GM12864 (cell line): ENCODE data around the gene MARVELD3.
A peak's percentile ranks its signal among the peaks of the same experiment; 100 is the strongest.
"Not testable (repeated sequence)": the region's sequence is repeated elsewhere in the genome, so short reads cannot be mapped to it uniquely, and the experiment has no call there.

Source experiments
- DNase-seq: peaks from one replicate; pipeline ENCODE4 v3.0.0-alpha.2; 2011; ENCODE audit warnings: low read depth
- H3K4me3 ChIP-seq: 2 replicates; pipeline ENCODE4 v1.5.1; 2011; ENCODE audit warnings: mild to moderate bottlenecking, low read depth, low read length, control low read depth
- TF ChIP-seq, protein P1 (sequence below): IDR thresholded peaks from 2 replicates; pipeline ENCODE4 v1.5.1; 2011; ENCODE audit warnings: low read depth, mild to moderate bottlenecking, moderate library complexity, low read length, control low read depth, inconsistent platforms; ENCODE audit errors: missing control alignments

The MARVELD3 gene, protein sequence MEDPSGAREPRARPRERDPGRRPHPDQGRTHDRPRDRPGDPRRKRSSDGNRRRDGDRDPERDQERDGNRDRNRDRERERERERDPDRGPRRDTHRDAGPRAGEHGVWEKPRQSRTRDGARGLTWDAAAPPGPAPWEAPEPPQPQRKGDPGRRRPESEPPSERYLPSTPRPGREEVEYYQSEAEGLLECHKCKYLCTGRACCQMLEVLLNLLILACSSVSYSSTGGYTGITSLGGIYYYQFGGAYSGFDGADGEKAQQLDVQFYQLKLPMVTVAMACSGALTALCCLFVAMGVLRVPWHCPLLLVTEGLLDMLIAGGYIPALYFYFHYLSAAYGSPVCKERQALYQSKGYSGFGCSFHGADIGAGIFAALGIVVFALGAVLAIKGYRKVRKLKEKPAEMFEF

GRCh38 chr16:71626018-71626857 is at the start of gene MARVELD3:
TSS of gene MARVELD3 (plus strand) at chr16:71626184. CDS start at chr16:71626230, 46 bp downstream.
- H3K4me3 ChIP-seq = peak within 1 kb of the TSS; percentile 55
- TF ChIP-seq, protein P1, sequence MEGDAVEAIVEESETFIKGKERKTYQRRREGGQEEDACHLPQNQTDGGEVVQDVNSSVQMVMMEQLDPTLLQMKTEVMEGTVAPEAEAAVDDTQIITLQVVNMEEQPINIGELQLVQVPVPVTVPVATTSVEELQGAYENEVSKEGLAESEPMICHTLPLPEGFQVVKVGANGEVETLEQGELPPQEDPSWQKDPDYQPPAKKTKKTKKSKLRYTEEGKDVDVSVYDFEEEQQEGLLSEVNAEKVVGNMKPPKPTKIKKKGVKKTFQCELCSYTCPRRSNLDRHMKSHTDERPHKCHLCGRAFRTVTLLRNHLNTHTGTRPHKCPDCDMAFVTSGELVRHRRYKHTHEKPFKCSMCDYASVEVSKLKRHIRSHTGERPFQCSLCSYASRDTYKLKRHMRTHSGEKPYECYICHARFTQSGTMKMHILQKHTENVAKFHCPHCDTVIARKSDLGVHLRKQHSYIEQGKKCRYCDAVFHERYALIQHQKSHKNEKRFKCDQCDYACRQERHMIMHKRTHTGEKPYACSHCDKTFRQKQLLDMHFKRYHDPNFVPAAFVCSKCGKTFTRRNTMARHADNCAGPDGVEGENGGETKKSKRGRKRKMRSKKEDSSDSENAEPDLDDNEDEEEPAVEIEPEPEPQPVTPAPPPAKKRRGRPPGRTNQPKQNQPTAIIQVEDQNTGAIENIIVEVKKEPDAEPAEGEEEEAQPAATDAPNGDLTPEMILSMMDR = no peak
- DNase-seq = no peak

- TF ChIP-seq, protein P1 = no peak
- DNase-seq = no peak
Observed at GRCh38 chr16:71576971-71577370, 49.0 kb upstream of the MARVELD3 start, which contains the start of gene TAT. TSS of gene TAT (minus strand) at chr16:71577092. CDS start at chr16:71576415, 677 bp downstream.

GRCh38 chr16:71582553-71582848 is 43.5 kb upstream of the MARVELD3 start:
- DNase-seq, H3K4me3 ChIP-seq: not testable (repeated sequence)

More at GRCh38 chr16:71576971-71577370, 49.0 kb upstream of the MARVELD3 start, which contains the start of gene TAT:
- no peak within 1 kb of the TSS for H3K4me3 ChIP-seq

- no peak for DNase-seq
- TF ChIP-seq, protein P1 = no peak
- H3K4me3 ChIP-seq = no peak overlapping the region
Observed at GRCh38 chr16:71584543-71585317, 41.3 kb upstream of the MARVELD3 start.

DNA sequence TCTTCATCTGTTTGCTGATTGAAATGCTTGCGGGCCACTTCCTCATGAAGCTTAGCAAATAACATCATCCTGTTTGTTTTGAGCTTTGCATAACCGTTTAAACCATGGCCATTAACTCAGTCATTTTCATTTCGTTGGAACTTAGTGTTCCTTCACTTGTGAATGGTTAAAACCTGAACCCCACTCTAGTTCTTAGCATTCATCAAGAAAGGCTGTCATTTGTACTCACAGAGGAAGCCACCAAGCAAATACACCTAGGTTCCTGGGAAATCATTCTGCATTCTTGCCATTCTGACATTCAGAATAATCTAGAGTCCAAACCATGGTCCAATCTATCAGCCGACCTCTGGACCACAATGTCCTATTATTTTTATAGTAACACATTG is 40.7 kb upstream of the MARVELD3 start:
- TF ChIP-seq, protein P1 = no peak
- no peak for DNase-seq
- H3K4me3 ChIP-seq = no peak overlapping the region

DNA sequence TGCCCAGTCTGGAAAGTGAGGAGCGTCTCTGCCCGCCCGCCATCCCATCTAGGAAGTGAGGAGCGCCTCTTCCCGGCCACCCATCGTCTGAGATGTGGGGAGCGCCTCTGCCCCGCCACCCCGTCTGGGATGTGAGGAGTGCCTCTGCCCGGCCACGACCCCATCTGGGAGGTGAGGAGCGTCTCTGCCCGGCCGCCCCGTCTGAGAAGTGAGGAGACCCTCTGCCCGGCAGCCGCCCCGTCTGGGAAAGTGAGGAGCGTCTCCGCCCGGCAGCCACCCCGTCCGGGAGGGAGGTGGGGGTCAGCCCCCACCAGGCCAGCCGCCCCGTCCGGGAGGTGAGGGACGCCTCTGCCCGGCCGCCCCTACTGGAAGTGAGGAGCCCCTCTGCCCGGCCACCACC is 36.6 kb upstream of the MARVELD3 start:
- H3K4me3 ChIP-seq, DNase-seq: not testable (repeated sequence)

DNA sequence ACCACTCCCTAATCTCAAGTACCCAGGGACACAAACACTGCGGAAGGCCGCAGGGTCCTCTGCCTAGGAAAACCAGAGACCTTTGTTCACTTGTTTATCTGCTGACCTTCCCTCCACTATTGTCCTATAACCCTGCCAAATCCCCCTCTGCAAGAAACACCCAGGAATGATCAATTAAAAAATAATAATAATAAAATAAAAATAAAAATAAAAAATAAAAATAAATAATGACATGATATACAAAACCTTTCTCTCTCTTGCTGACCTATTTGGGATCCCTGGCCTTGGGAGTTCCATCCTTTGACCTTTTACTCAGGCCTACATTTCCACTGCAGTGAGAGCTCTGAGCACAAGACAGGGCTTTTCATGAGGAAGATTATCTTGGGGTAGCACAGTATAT is 35.9 kb upstream of the MARVELD3 start:
- not testable (repeated sequence) for DNase-seq

DNA sequence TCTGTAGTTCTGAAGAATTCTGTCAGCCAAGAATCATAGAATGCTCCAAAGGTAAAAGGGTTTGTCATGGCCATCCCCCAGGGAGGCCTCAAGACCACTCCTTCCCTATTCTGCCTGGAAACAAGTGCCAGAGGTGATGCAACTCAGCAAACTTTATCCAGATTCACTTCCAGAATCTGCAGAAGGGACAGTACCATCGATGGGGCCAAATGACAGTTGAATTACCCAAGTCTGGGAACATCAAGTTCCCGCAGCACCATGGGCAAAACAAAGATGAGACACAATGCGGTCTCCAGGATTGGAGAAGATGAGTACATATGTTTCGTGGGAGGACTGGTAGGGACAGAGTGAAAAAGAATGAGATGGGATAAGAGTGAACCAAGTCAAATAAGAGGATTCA is 35.4 kb upstream of the MARVELD3 start:
- no peak for DNase-seq
- H3K4me3 ChIP-seq = no peak overlapping the region
- TF ChIP-seq, protein P1 = no peak

More for the DNA sequence above, 35.9 kb upstream of the MARVELD3 start:
- H3K4me3 ChIP-seq = not testable (repeated sequence)
